AG08396 (cell line): Measurements from ENCODE around the gene ZDHHC9.

Experiments
- DNase-seq: peaks from one replicate; pipeline ENCODE4 v3.0.0; 2012; ENCODE audit warnings: low spot score, mixed read lengths

Gene ZDHHC9

DNA sequence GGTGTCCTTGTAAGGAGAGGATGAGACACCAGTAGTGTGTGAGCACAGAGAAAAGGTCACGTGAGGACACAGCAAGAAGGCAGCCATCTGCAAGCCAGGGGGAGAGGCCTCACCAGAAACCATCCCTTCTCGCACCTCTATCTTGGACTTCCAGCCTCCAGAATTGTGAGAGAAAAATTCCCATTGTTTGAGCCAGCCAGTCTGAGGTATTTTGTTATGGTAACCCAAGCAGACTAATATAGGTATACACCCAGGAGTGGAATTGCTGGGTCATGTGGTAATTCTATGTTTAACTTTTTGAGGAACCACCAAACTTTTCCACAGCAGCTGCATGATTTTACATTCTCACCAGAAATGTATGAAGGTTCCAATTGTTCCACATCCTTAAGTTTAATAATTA lies 25.6 kb downstream of the ZDHHC9 start:
- no peak for DNase-seq

DNA sequence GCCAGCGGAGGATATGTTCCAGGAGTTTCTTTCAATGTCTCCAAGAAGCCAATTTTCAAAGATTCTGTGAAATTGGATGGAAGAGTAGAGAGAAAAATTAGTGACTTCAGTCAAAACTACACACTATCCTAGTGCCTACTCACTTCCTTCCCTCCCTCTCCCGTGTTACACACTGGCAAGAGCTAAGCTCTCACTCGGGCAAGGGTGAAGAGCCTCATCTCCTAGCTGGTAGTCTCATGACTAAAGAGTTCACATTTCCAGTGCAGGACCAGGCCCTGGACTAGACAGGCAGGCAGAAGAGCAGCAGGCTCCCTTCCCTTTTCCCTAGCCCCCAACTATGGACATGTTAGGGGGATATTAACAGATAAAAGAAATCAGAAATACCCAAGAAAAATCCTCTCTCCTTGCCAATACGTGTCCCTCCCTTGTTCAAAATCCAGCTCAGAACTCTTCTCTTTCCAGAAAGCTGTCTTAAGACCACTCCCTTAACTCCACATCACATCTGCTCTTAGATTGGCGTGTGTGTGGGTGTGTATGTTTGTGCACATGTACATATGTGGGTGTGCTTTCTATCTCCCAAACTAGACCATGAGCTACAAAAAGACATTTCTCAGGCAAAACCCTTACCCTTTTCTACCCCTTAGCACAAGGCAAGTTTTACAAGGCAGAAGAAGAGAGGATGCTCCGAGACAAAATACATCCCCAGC lies 29.9 kb downstream of the ZDHHC9 start:
- DNase-seq: no peak

DNA sequence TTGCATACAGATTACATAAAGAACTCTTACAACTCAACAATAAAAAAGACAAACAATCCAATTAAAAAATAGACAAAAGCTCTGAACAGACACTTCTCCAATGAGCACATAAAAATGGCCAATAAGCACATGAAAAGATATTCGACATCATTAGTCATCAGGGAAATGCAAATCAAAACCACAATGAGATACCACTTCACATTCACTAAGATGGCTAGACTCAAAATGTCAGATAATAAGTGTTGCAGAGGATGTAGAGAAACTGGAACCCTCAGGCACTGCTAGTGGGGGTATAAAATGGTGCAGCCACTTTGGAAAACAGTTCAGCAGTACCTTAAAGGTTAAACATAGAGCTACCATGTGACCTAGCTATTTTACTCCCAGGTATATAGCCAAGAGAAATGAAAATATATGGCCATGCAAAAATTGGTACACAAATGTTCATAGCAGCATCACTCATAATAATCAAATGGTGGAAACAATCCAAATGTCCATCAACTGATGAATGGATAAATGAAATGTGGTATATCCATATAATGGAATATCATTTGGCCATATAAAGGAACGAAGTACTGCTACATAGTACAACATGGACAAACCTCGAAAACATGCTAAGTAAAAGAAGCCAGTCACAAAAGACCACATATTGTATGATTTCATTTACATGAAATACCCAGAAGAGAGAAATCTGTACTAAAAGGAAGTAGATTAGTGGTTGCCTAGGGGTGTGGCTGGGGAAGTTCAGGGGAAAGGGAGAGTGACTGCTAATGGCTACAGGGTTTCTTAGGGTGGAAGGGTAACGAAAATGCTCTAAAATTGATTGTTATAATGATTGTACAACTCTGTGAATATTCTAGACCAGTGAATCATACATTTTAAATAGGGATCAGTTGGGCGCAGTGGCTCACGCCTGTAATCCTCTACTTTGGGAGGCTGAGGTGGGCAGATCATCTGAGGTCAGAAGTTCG lies 34.6 kb downstream of the ZDHHC9 start:
- no peak for DNase-seq

DNA sequence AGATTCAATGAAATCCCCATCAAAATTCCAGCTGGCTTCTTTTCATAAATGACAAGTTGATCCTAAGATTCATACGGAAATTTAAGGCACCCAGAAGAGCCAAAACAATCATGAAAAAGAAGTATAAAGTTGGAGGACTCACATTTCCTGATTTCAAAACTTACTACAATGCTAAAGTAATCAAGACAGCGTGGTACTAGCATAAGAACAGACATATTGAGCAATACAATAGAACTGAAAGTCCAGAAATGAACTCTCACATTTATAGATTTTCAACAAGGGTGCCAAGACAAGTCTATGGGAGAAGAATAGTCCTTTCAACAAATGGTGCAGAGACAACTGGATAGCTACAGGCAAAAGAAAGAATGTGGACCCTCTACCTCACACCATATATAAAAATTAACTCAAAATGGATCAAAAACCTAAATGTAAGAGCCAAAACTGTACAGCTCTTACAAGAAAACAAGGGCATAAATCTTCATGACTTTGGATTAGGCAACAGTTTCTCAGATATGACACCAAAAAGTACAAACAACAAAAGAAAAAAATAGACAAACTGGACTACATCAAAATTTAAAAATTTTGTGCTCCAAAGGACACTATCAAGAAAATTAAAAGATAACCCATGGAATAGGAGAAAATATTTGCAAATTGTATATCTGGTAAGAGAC lies 35.4 kb downstream of the ZDHHC9 start:
- DNase-seq: no peak

DNA sequence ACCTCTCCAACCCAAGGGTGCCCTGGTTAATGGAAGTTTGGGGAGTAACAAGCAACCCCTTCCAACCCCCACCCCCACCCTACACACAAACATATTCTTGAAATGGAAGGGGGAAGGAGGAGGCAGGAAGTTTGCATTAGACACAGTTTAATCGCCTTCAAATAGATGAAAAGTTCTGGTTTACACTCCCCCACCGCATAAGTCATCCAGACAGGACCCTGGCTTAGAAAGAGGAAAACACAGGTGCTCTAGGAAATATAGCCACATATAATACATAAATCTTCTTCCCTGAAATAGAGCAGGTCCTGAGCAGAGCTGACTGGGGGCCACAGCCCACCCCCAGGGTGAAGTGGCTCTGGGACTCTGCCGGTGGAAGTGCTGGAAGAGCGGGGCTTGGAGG lies 38.9 kb downstream of the ZDHHC9 start:
- no peak for DNase-seq

DNA sequence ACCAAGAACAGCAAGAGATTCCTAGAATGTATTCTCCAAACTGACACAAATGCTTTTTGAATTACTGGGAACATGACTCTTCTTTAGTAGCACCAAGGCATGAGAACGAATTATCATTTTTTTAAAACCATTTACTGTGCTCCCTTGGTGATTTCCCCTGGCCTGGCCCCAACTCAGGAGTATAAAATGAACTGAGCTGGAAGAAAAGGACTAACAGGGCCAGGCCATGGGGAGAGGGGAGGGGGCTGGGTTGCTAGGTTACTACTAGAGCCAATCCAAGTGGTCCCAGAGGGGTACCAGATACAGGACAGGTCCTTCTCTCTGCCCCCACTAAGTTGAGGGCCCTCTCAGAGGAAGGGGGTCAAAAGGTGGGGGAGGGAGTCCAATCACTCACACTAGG lies 40.8 kb downstream of the ZDHHC9 start:
- DNase-seq: no peak

DNA sequence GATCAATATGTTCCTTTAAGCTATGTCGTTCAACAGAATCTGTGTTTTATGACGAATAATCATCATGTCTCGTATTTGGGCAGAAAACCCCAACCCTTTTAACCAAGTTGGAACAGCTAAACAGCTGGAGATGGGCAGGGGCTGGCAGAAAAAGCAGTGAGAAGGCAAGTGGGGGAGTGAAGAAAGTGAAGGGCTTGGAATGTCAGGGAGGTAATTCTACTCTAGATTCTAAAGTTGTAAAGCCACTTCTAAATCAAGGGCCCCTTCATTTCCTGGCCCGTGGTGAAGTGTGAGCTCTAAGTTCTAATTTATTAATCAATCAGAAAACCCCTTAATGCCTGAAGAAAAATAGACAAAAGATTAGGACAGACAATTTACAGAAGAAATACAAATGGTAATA lies 43.5 kb downstream of the ZDHHC9 start:
- DNase-seq: no peak

DNA sequence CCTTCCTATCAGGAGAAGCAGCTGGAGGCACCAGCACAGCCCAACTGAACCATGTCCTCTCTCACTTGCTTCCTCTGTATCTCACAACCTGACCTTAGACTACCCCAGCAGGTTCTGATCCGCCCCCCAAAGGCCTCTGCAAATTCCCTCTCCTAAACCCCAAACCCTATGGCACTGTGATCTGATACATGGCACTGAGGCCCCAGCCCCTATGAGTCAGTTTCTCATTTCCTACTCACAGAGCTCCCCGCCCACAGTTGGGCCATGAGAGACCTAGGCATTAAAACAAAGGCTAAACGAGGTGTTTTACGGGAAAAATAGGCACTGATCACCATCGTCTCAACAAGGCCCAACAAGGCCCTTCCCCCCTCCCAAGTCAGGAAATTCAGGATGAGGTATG lies 44.8 kb downstream of the ZDHHC9 start:
- DNase-seq: no peak

DNA sequence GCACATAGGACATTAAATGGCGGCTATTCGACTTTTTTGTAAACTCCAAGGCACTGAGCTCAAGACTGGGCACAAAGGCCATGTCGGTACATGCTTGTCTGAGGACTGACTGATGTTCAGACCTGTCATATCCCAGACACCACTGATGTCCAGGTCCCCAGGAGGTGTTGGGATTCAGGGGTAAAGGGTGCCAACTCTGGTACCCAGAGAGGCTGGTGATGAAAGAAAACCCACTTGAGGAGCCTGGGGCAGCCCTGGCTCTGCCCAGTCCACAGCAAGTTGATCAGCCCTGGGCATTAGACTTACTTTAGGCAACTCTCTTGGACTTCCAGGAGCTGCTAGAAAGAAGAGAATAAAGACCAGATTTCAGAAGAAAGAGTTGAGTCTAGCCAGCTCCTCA lies 45.2 kb downstream of the ZDHHC9 start:
- DNase-seq: no peak

DNA sequence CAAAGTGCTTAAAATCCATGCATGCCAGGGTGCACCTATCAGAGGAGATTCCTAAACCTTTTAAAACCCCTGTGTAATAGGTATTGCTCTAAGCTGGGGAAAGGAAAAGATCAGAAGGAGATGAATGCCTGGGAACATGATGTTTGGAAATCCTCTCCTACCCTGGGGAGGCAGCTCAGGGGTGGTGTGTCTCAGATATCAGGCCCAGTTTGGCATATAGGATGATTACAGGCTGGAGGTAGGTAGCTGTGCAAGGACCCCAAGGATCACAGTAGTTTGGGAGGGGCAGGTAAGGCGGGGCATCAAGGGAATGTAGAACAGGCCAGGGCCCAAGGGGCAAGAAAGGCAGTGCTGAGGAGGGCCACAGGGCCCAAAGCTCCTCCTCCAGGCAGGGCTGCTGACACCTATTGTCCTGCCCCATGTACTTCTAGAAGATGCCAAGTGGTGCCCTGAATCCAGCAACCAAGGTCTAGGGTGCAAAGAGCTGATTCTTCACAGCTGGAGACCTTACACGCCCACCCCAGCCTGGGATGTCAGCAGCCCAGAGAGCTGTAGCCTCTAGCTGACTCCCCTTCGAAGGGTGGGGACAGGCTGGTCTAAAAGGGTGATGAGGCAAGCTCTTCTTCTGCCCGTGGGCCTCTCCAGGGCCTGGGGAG lies 46.3 kb downstream of the ZDHHC9 start:
- DNase-seq: no peak

DNA sequence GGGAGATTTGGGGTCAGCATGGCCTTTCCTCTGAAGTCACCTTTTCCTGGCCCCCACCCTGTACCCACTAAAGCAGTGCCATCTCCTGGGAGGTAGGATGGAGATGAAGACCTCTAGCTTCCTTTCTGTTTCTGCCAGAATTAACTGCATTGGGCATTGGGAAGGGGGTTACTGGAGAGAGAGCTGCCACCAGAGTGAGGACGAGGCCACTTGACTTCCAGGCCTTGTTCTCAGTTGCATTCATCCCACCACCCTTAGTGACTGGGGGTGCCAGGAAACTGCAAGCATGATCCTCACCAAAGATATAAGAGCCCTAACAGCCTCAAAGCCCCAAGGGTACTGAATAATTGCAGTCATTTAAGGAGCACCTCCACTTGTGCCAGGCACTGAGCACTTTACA lies 48.1 kb downstream of the ZDHHC9 start:
- no peak for DNase-seq

DNA sequence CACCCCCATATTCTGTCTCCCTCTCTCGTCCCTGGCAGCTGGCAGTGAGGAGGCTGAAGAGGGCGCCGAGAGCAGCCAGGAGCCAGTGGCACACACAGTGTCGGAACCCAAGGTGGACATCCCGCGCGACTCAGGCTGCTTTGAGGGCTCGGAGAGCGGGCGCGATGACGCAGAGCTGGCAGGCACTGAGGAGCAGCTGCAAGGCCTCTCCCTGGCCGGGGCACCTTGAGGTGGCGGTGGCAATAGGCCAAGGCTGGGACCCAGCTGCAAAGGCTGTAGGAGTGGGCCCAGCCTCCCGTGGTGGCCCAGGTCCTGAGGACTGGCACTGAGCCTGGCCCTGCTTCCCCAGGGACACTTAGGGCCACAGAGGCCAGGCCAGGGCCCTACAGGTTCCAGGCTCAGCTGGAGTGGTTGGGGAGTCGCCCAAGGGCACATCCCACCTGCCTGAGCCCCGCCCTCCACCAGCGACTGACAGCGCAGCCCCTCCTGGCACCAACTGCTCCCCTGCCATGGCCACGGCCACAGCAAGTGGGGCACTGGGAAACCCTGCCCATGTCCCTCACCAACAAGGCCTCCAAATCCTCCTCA lies 50.0 kb downstream of the ZDHHC9 start:
- no peak for DNase-seq

DNA sequence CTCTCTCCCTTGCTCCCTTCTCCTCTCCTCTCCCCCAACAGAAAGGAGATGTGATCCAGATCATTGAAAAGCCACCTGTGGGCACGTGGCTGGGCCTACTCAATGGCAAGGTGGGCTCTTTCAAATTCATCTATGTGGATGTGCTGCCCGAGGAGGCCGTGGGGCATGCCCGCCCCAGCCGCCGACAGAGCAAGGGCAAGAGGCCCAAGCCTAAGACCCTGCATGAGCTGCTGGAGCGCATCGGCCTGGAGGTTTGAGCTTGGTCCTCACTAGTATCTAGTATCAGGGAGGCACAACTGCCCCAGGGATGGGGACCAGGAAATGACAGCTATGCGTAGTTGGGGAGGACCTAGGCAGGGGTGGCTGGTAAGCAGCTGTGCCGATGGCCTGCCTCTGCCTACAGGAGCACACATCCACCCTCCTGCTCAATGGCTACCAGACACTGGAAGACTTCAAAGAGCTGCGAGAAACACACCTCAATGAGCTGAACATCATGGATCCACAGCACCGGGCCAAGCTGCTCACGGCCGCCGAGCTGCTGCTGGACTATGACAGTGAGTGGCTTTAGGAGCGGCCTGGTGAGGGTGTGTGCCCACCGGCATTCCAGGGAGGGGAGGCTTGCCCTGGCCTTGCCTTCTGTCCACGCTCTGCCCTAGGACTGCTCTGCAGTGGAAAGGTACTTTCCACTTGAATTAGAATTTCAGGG lies 50.9 kb downstream of the ZDHHC9 start:
- no peak for DNase-seq

DNA sequence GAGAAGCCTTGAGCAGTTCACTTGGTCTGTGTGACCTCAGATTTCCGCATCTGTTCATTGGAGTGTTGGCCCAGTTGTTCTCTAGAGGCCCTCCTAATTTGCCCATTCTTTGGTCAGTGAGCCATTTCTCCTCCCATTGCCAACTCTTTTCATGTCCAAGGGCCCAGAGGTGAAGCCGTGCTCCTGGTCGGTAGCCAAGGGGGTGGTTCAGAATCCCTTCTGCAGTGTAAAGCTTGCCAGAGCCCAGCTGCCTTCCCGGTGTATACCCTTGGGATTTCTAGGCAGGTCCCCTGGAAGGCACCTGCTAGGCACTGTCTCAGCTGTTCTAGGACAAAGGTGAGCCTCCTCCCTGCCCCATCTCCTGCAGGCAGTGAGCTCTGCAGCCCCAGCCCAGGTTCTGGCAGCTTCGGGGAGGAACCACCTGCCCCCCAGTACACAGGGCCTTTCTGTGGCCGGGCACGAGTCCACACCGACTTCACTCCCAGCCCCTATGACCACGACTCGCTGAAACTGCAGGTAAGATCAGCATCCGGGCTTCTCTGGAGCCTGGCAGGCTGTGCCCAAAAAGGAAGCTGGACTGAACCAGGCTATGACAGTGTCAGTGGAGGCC lies 51.6 kb downstream of the ZDHHC9 start:
- DNase-seq: no peak

DNA sequence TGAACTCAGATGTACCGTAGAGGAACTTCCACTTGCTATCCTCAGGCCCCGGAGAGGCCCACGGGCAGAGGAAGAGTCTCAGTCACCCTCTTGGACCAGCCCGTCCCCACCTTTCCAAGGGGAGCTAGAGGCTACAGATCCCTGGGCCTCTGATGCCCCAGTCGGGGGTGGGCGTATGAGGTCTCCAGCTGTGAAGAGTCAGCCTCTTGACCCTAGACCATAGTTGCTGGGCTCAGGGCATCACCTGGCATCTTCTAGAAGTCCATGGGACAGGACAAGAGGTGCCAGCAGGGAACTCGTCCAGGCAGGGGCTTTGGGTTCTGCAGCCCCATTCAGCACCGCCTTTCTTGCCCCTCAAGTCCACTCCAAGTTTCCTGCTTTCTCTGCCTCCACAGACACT lies 52.4 kb downstream of the ZDHHC9 start:
- DNase-seq: no peak

DNA sequence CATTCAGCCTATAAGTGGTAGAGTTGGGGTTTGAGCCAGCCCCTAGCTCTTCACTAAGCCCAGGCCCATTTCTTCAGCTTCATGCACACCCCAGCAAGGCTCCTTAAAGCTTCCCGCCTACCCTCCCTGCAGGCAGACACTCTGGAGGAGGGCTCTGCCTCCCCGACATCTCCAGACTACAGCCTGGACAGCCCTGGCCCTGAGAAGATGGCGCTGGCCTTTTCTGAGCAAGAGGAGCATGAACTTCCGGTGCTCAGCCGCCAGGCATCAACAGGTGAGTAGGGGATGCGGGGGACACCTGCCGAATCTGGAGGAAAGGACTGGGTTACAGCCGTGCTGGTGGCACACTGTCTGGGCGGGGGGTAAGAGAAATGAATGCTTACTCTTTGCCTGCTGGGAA lies 52.9 kb downstream of the ZDHHC9 start:
- DNase-seq: no peak

DNA sequence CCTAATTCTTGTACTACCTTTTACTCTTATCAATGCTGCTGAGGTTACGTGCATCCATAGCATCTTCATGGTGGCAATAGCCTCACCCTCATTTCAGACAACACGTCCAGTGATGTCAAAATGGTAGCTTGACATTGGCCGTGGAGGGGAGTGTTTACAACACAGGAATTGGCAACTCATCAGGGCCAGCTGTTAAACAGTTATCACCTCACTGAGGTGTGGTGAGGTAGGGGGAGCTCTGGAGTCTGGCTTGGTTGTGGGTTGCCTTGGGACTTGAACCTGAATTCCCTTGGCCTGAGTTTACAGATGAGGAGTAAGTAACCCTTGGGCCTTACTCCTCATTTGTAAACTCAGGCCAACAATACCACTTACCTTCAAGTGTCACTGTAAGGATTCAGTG lies 53.5 kb downstream of the ZDHHC9 start:
- no peak for DNase-seq

DNA sequence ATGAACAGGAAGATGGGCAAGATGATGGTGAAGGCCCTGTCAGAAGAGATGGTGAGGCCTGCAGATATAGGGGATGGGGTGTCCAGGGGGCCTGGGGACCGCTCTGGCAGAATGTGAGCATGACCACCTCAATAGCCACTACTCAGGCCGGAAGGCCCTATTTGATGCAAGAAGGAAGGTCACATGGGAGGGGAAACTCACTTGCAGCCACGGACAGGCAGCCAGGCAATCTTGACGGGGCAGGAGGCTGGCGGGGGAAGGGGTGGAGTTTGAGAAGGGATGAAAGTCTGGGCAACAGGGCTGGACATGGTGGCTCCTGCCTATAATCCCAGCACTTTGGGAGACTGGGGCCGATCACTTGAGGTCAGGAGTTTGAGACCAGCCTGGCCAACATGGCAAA lies 55.2 kb downstream of the ZDHHC9 start:
- DNase-seq: no peak

DNA sequence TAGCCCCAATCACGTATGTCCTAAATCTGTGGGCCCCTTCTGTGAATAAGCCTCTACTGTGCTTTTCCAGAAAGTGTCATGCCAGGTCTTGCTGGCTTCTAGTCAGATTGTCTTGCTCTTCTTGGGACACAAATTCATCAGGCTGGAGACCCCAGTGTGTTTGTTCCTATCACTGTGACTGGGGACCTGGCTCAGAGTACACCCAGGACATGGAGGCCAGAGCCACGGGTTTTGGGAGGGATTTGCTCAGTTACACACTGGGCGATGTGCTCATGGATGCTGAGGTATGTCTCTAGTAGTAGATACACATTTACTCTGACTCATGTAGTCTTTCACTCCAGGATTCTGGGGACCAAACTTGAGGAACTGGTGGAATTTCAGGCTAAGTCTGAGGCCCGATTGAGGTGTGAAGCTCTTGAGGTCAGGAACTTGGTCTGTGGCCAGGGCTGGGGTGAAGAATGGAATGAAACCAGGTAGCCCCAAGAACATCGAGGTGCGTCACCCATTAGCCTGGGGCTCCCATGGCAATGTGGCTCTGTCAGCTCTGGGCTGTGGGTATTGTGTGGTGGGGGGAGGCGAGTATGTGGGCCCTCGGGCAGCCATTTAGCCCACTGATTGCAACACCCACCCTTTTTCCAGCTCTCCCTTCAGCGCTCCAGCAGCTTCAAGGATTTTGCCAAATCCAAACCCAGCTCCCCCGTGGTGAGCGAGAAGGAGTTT lies 56.2 kb downstream of the ZDHHC9 start:
- DNase-seq: no peak

DNA sequence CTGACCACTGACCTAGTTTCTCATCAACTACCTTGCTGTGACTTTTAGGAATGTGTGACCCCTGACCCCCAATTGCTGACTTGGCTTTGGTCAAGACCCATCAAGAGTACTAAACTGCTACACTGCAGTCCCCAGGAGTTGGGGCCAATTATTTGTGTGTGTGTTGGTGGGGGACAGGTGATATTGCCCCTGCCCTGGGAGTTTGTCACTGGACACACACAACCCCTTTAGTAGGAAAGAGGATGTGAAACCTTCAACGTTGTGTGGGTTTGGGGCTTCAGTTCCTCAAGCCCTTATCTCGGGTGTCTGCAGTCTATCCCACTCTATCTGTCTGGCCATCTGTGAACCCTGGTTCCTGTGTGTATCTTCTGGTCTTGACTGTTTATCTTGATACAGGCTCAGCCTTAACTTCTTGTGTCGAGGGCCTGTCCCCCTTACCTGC lies 57.5 kb downstream of the ZDHHC9 start:
- no peak for DNase-seq
